Natural killer cell (primary cell): Measurements from ENCODE around the gene ST6GALNAC3. TPM values are rescaled to one million over a fixed set of nuclear protein-coding genes. Genes with fewer than 3 reads are reported as not detected.

Experiments
- ATAC-seq, 3 donors: fragments of 150-1000 bp in 2 of 3; fragments of 200-7000 bp in 1 of 3; cut with Tn5 transposase; 1 replicate in 1 of 3; 2 replicates in 2 of 3; pipeline ENCODE4 v1.10.0; 2021; ENCODE audit warnings: mild to moderate bottlenecking in 2 of 3, moderate library complexity in 2 of 3
- DNase-seq, 2 donors: peaks; one replicate each; pipeline versions ENCODE4 v3.0.0 to v3.0.0-alpha.2; 2013 to 2021; ENCODE audit warnings: mixed read lengths in 1 of 2
- H3K27ac ChIP-seq: one replicate; pipeline ENCODE4 v1.5.1; 2013; ENCODE audit warnings: mild to moderate bottlenecking, low read length
- H3K27me3 ChIP-seq: one replicate; pipeline ENCODE4 v1.6.1; 2013; ENCODE audit warnings: low read length; ENCODE audit not compliant: control insufficient read depth, insufficient read depth
- H3K36me3 ChIP-seq: one replicate; pipeline ENCODE4 v1.6.1; 2013; ENCODE audit warnings: low read length; ENCODE audit not compliant: control insufficient read depth, insufficient read depth
- H3K4me1 ChIP-seq: one replicate; pipeline ENCODE4 v1.6.1; 2013; ENCODE audit warnings: low read length; ENCODE audit not compliant: control insufficient read depth, insufficient read depth
- H3K4me3 ChIP-seq: one replicate; pipeline ENCODE4 v1.5.1; 2013; ENCODE audit warnings: low read length
- H3K9me3 ChIP-seq: one replicate; pipeline ENCODE4 v1.6.1; 2013; ENCODE audit warnings: low read length; ENCODE audit not compliant: control insufficient read depth, insufficient read depth
- H3K27ac Mint-ChIP-seq, 2 donors: one replicate each; pipeline ENCODE4 v1.8.0; 2022; ENCODE audit warnings: mild to moderate bottlenecking in 2 of 2, mixed read lengths in 2 of 2, moderate library complexity in 1 of 2
- H3K27me3 Mint-ChIP-seq, 2 donors: one replicate each; pipeline ENCODE4 v1.8.0; 2022; ENCODE audit warnings: low read depth in 2 of 2, mixed read lengths in 2 of 2
- H3K36me3 Mint-ChIP-seq: one replicate; pipeline ENCODE4 v1.8.0; 2022; ENCODE audit warnings: mixed read lengths
- H3K4me1 Mint-ChIP-seq, 2 donors: one replicate each; pipeline ENCODE4 v1.8.0; 2022; ENCODE audit warnings: mixed read lengths in 2 of 2
- H3K4me3 Mint-ChIP-seq: one replicate; pipeline ENCODE4 v1.8.0; 2022; ENCODE audit warnings: mild to moderate bottlenecking, moderate library complexity, mixed read lengths
- H3K9me3 Mint-ChIP-seq, 2 donors: one replicate each; pipeline ENCODE4 v1.8.0; 2022; ENCODE audit warnings: mixed read lengths in 2 of 2
- WGBS: methylation state at CpG from one replicate; pipeline ENCODE4 v1.1.7; 2013; ENCODE audit warnings: missing lambda C conversion rate; ENCODE audit not compliant: insufficient coverage; 5-methylcytosine and 5-hydroxymethylcytosine counted together
- intact Hi-C: fragments of 100-400 bp; cut with micrococcal nuclease; formaldehyde crosslinking; loops from one replicate; pipeline ENCODE4 v1.14.2; 2022
- total RNA-seq, 4 donors: library from RNA; stranded (reverse); fragments of 120-200 nt in 1 of 4; gene quantifications; one replicate each; pipeline versions ENCODE4 v1.2.3 to v1.2.4, GENCODE V29; 2013 to 2022
- TF ChIP-seq, protein P1 (sequence below): fragments of 200-600 bp; IDR thresholded peaks from one replicate; pipeline ENCODE4 v1.8.0; 2022; ENCODE audit warnings: antibody characterized with exemption

ST6GALNAC3 gene
- total RNA-seq, 3 donors from 2014 or later (not counting 1 experiment from before 2014, with no cell fraction given) = not detected

- ATAC-seq (no peak), DNase-seq (no peak)
- Mint-ChIP-seq H3K4me1 (no peaks in the 10 kb centered on the region), H3K27me3 (no peaks in the 10 kb centered on the region), H3K4me3 (no peak overlapping the region), H3K36me3 (no peaks in the 10 kb centered on the region), H3K27ac (no peak overlapping the region), H3K9me3 (peaks cover 2% of the 10 kb centered on the region in 2 donors)
- TF ChIP-seq, protein P1, sequence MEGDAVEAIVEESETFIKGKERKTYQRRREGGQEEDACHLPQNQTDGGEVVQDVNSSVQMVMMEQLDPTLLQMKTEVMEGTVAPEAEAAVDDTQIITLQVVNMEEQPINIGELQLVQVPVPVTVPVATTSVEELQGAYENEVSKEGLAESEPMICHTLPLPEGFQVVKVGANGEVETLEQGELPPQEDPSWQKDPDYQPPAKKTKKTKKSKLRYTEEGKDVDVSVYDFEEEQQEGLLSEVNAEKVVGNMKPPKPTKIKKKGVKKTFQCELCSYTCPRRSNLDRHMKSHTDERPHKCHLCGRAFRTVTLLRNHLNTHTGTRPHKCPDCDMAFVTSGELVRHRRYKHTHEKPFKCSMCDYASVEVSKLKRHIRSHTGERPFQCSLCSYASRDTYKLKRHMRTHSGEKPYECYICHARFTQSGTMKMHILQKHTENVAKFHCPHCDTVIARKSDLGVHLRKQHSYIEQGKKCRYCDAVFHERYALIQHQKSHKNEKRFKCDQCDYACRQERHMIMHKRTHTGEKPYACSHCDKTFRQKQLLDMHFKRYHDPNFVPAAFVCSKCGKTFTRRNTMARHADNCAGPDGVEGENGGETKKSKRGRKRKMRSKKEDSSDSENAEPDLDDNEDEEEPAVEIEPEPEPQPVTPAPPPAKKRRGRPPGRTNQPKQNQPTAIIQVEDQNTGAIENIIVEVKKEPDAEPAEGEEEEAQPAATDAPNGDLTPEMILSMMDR = no peak
- intact Hi-C loops = no loop called here
- no peak overlapping the region for H3K4me3 ChIP-seq
- no peaks in the 10 kb centered on the region for H3K36me3 ChIP-seq
- H3K9me3 ChIP-seq = no peaks in the 10 kb centered on the region
- no peaks in the 10 kb centered on the region for H3K27me3 ChIP-seq
- no peaks in the 10 kb centered on the region for H3K4me1 ChIP-seq
- H3K27ac ChIP-seq = no peak overlapping the region
Measured at GRCh38 chr1:76572229-76572628, 497.7 kb downstream of the ST6GALNAC3 start.

- Mint-ChIP-seq H3K27ac (no peak overlapping the region), H3K36me3 (no peaks in the 10 kb centered on the region), H3K4me1 (no peaks in the 10 kb centered on the region), H3K27me3 (no peaks in the 10 kb centered on the region), H3K9me3 (no peaks in the 10 kb centered on the region), H3K4me3 (no peak overlapping the region)
- intact Hi-C loops = no loop called here
- WGBS = 84% methylated on average over 3 of the region's 3 CpGs
- no peaks in the 10 kb centered on the region for H3K36me3 ChIP-seq
- ATAC-seq = no peak
- TF ChIP-seq, protein P1 = no peak
- no peak overlapping the region for H3K27ac ChIP-seq
- H3K4me1 ChIP-seq = no peaks in the 10 kb centered on the region
- H3K27me3 ChIP-seq = no peaks in the 10 kb centered on the region
- no peaks in the 10 kb centered on the region for H3K9me3 ChIP-seq
- DNase-seq = no peak
- no peak overlapping the region for H3K4me3 ChIP-seq
Measured at GRCh38 chr1:76576876-76577524, 502.5 kb downstream of the ST6GALNAC3 start.

GRCh38 chr1:76577525-76578185, 503.1 kb downstream of the ST6GALNAC3 start:
- H3K4me3 ChIP-seq = no peak overlapping the region
- Mint-ChIP-seq H3K4me3 (no peak overlapping the region), H3K27ac (no peak overlapping the region), H3K27me3 (no peaks in the 10 kb centered on the region), H3K9me3 (no peaks in the 10 kb centered on the region), H3K4me1 (no peaks in the 10 kb centered on the region), H3K36me3 (no peaks in the 10 kb centered on the region)
- H3K9me3 ChIP-seq = no peaks in the 10 kb centered on the region
- TF ChIP-seq, protein P1 = no peak
- no peaks in the 10 kb centered on the region for H3K36me3 ChIP-seq
- ATAC-seq = no peak
- DNase-seq = no peak
- WGBS = 100% methylated on average over 1 of the region's 3 CpGs
- intact Hi-C loops = no loop called here
- H3K27me3 ChIP-seq = no peaks in the 10 kb centered on the region
- no peaks in the 10 kb centered on the region for H3K4me1 ChIP-seq
- no peak overlapping the region for H3K27ac ChIP-seq
